IPS-18c (cell line): ENCODE results near the gene NCMAP.

Source experiments
- H3K4me3 ChIP-seq: 2 replicates; pipeline ENCODE4 v1.7.0; 2013; ENCODE audit warnings: low read depth, mild to moderate bottlenecking, low read length, moderate library complexity; ENCODE audit not compliant: insufficient read depth
- H3K9me3 ChIP-seq: one replicate; pipeline ENCODE4 v1.6.1; 2013; ENCODE audit warnings: mild to moderate bottlenecking, low read length, moderate library complexity; ENCODE audit not compliant: control insufficient read depth, insufficient read depth

The NCMAP gene

GRCh38 chr1:24639881-24640280 lies 84.0 kb downstream of the NCMAP start:
- no peak overlapping the region for H3K4me3 ChIP-seq
- no peaks in the 10 kb centered on the region for H3K9me3 ChIP-seq

DNA sequence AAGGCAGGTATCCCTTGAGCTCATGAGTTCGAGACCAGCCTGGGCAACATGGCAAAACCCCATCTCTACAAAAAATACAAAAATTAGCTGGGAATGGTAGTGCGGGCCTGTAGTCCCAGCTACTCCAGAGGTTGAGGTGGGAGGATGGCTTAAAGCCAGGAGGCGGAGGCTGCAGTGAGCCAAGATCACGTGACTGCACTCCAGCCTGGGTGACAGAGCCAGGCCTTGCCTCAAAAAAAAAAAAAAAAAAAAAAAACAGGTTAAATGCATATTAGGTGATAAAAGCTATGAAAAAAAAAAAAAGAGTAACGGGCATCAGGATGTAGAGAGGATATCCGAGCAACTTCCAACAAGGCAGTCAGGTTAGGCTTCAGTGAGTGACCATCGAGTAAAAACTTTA lies 84.4 kb downstream of the NCMAP start:
- Histone ChIP-seq H3K4me3 (no peak overlapping the region), H3K9me3 (no peaks in the 10 kb centered on the region)

- peak overlapping the region; percentile 38 for H3K4me3 ChIP-seq
Measured at GRCh38 chr1:24641646-24642151, 85.8 kb downstream of the NCMAP start.

DNA sequence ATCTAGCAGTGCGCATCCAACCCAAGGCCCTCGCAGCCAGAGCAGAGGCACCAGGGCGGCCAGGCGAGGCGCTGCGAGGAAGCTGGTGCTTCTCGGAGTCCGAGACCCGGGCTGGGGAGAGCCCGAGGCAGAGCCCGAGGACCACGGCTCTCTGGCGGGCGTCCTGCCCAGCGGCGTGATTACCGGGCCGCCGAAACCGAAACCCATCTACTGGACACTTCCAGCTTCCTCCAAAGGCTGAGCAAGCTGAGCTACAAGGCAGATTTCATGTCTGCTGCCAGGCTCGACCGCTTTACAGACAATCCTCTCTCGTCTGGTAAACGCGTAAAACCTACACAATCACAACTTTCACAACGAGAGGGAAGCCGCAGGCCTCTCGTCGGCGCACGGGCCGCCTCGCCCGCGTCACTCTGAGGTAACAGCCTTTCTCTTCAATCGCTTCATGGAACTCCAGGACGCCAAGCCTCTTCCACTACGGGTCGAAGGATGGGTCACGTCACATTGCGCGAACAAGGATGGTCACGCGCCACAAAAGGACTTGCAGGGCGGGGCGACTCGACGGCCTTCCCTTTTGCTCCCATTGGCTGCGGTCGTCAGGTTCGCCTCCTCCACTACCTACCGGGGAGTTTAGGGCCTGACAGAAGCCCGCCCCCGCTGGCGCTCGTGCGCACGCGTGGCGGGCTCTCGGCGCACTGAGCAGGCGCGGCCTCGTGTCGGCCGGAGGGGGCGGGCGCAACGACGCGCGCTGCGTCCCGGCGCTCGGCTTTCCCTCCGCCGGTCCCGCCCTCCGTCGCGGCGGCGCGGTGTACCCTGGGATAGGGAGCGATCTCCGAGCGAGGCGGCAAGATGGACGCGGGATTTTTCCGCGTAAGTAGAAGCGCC lies 86.8 kb downstream of the NCMAP start, which contains the start of gene SRRM1:
Gene SRRM1, plus strand, starts transcription at position 822 of the 882 bp plus-strand sequence. Its CDS starts 25 bp downstream, at position 847.
- Histone ChIP-seq H3K4me3 (peak within 1 kb of the TSS; percentile 95), H3K9me3 (no peaks in the 10 kb centered on the region)

More at GRCh38 chr1:24641646-24642151, 85.8 kb downstream of the NCMAP start:
- no peaks in the 10 kb centered on the region for H3K9me3 ChIP-seq

DNA sequence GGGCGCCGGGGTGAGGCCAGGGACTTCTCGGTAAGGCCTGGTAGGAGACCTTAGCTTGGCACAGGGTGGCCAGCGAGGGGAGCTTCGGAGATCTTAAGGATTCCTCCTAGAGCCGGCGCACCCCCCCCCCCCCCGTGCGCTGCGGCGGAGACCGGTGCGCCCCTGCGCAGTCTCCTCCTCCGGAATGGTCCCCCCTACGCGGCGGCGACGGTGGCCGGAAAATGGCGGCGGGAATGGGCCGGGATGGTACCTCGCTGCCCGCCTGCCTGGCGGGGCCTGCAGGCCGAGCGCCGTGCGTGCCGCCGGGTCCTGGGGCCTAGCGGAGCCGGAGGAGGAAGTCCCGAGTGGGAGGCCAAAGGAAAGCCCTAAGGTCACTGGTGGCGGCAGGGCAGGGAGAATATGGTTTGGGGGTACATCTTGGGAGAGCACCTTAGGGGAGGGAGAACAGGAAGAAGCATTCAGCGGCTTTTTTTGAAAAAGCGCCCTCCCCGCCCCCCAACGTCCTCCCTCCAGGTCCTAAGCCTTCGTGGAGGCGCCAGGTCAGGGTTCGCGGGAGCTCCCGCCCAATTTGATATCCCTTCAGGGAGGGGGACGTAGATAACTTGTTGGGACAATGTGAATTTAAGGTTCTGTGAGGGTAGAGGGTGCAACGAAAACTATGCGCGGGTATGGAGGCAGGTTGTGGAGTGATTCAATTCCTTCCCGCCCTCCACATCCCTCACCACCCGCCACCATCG lies 87.6 kb downstream of the NCMAP start:
- peak overlapping the region; percentile 95 for H3K4me3 ChIP-seq
- no peaks in the 10 kb centered on the region for H3K9me3 ChIP-seq

- H3K9me3 ChIP-seq, result no peaks in the 10 kb centered on the region
- peak overlapping the region; percentile 95 for H3K4me3 ChIP-seq
Measured at GRCh38 chr1:24644100-24644384, 88.2 kb downstream of the NCMAP start.

- no peaks in the 10 kb centered on the region for H3K9me3 ChIP-seq
- no peak overlapping the region for H3K4me3 ChIP-seq
Measured at GRCh38 chr1:24648919-24649318, 93.0 kb downstream of the NCMAP start.

DNA sequence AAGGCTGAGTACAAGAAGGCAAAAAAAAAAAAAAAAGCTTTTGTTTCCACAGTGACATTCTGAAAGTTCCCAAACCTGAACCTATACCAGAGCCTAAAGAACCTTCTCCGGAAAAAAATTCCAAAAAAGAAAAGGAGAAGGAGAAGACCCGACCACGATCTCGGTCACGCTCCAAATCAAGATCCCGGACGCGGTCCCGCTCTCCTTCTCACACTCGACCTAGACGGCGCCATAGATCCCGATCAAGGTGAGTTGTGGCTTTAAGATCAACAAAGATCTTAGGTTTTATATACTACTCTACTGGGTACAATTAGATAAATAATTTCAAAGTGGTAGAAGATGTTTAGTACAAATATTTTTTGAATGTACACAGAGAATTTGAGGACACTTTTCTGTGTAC lies 96.5 kb downstream of the NCMAP start:
- Histone ChIP-seq H3K9me3 (no peaks in the 10 kb centered on the region), H3K4me3 (no peak overlapping the region)

GRCh38 chr1:24654010-24654409 lies 98.1 kb downstream of the NCMAP start:
- no peaks in the 10 kb centered on the region for H3K9me3 ChIP-seq
- H3K4me3 ChIP-seq, result no peak overlapping the region

DNA sequence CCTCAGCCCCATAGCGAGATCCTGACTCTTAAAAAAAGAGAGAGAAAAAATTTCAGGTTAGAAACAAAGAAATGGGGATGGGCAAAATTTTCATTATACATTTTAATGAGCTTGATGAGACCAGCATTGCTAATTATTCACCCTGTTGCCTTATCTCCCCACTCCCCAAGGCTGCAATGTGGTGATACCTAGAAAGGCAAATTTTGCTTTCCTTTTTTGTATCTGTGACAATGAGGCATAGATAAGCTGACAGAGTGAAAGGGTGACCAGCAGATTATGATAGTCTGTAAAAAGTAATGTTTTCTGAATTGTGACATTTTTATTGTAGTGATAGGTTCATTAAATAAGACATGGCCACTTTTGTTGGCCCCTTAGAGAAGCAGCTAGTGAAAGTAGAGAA lies 100.2 kb downstream of the NCMAP start:
- H3K9me3 ChIP-seq, result no peaks in the 10 kb centered on the region
- no peak overlapping the region for H3K4me3 ChIP-seq

- no peak overlapping the region for H3K4me3 ChIP-seq
- no peaks in the 10 kb centered on the region for H3K9me3 ChIP-seq
Measured at GRCh38 chr1:24657781-24658180, 101.9 kb downstream of the NCMAP start.
